Astrocyte of the cerebellum (primary cell): ENCODE data around the gene GAS7.

Experiments used
- DNase-seq: peaks from one replicate; pipeline ENCODE4 v3.0.0-alpha.2; 2011; ENCODE audit warnings: low read depth
- H3K4me3 ChIP-seq: 2 replicates; pipeline ENCODE4 v1.5.1; 2011; ENCODE audit warnings: mild to moderate bottlenecking, low read depth, low read length, moderate library complexity
- in situ Hi-C: cut with HindIII; loops from 2 replicates; pipeline ENCODE4 v1.10.0; 2017; ENCODE audit warnings: low sequenced_read_pairs
- TF ChIP-seq, protein P1 (sequence below): IDR thresholded peaks from 2 replicates; pipeline ENCODE4 v1.5.1; 2012; ENCODE audit warnings: low read length, low read depth, moderate library complexity, mild to moderate bottlenecking; ENCODE audit errors: missing control alignments

The GAS7 gene

DNA sequence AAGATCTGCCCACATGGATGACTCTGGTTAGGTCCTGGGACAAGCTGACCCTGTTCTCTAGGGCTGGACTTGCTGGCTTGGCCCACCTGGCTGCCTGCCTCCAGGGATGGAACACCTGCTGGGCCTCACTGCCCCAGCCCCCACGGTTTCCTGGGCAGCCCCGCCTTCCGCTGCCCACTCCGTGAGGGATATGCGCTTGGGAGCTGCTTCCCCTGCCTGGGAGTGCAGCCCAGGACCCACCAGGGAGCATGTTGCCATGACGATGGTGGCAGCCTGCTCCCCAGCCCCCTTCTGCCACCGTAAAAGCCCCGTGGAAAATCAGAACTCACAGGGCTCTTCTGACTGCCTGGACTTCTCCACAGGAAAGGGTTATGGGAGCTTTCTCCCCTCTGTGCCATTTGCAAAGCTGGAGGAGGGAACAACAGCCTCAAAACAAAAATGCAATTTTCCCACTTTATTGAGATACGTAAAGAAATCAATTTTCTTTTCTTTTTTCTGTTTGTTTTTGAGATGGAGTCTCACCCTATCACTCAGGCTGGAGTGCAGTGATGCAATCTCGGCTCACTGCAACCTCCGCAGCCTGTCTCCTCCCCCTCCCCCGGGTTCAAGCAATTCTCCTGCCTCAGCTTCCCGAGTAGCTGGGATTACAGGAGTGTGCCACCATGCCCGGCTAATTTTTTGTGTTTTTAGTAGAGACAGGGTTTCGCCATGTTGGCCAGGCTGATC is 18.0 kb upstream of the GAS7 start:
- TF ChIP-seq, protein P1, sequence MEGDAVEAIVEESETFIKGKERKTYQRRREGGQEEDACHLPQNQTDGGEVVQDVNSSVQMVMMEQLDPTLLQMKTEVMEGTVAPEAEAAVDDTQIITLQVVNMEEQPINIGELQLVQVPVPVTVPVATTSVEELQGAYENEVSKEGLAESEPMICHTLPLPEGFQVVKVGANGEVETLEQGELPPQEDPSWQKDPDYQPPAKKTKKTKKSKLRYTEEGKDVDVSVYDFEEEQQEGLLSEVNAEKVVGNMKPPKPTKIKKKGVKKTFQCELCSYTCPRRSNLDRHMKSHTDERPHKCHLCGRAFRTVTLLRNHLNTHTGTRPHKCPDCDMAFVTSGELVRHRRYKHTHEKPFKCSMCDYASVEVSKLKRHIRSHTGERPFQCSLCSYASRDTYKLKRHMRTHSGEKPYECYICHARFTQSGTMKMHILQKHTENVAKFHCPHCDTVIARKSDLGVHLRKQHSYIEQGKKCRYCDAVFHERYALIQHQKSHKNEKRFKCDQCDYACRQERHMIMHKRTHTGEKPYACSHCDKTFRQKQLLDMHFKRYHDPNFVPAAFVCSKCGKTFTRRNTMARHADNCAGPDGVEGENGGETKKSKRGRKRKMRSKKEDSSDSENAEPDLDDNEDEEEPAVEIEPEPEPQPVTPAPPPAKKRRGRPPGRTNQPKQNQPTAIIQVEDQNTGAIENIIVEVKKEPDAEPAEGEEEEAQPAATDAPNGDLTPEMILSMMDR, result no peak
- in situ Hi-C loops, result no loop called here
- H3K4me3 ChIP-seq, result no peak overlapping the region
- no peak for DNase-seq

DNA sequence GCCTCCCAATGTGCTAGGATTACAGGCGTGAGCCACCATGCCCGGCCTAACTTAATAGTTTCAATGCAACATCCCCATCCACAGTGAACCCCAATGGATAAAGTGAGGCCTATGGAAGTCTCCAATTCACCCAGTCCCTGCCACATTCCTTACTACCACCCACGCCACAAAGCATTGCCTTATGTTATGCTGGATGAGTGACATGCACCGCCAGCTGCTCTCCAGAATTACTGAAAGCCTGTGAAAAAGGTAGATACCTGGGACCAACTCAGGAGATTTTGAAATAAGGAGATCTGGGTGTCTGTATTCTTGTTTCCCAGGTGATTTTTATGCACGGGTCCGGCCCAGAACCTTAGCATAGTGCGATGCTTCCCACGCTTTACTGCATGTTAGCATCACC is 16.9 kb upstream of the GAS7 start:
- no peak for DNase-seq
- TF ChIP-seq, protein P1, result no peak
- no peak overlapping the region for H3K4me3 ChIP-seq
- in situ Hi-C loops, result no loop called here

DNA sequence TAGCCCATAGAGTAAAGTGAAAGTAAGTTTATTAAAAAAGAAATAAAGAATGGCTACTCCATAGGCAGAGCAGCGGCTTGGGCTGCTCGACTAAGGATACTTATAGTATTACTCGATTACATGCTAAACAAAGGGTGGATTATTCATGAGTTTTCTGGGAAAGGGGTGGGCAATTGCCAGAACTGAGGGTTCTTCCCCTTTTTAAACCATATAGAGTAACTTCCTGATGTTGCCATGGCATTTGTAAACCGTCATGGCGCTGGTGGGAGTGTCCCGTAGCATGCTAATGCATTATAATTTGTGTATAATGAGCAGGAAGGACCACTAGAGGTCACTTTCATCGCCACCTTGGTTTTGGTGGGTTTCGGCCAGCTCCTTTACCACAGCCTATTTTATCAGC is 13.3 kb upstream of the GAS7 start:
- no peak for DNase-seq
- H3K4me3 ChIP-seq, result no peak overlapping the region
- TF ChIP-seq, protein P1, result no peak
- in situ Hi-C loops, result no loop called here

DNA sequence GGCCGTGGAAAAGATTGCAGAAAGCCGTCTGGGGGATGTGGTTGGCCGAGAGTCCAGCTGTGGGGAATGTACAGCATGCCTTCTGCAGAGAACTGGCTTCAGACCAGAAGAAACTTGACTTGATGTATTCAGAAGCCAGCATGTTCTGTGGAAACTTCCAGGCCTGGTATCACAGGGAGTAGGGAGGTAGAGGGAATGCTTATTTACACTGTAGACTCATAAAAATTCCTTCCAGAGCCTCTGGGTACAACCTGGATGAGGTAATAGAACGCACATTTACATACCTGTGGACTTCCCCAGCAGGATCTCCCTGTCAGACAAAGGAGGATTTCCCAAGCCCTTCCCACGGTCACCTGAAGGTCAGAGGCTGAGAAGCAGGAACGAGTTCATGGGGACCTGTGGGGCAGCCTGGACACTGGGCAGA is 11.8 kb upstream of the GAS7 start:
- in situ Hi-C loops, result no loop called here
- TF ChIP-seq, protein P1, result no peak
- peak; percentile 29 for DNase-seq
- no peak overlapping the region for H3K4me3 ChIP-seq

DNA sequence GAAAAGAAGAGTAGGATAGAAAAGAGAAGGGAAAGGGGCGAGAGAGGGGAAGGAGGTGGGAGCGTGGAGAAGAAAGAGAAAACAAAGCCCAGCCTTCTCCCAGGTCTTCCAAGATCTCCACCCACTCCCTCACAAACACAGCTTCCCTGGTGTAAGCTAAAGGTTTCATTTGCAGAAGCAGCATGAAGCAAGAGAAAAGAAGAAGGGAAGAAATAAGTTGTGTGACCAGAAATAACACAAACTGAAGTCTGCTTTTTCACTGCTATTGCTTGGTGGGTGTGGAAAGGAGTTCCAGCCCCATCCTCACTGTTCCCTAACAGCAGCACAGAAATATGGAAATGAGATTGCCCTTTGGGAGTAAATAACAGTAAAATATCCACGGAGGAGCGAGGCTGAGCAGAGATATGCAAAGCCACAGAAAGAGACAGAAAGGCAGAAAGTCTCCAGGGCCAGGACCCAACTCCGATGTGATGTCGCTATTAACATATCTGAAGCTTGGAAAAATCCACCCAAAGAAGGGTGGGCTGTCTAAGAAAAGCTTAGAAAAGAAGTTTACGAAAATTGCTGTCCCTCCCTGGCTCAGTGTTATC is 10.3 kb upstream of the GAS7 start:
- DNase-seq, result no peak
- H3K4me3 ChIP-seq, result no peak overlapping the region
- TF ChIP-seq, protein P1, result no peak
- in situ Hi-C loops, result no loop called here

DNA sequence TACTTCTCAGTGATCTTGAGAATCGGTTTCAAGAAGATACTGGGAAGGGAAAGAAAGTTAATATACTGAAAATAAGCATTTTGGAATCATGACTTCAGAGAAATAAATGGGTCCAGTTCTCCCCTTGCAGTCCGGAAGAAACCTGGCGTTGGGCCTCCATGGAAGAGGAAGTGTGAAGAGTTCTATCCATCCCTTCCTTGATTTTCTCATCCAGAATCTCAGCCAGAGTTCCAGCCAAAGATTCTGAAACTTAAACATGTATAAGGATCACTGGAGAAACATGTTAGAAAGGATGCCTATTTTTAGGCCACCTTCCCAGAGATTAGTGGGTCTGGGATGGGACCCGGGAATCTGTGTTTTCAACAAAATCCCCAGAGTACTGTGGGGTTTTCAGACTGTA is 8.7 kb upstream of the GAS7 start:
- TF ChIP-seq, protein P1, result no peak
- in situ Hi-C loops, result no loop called here
- no peak overlapping the region for H3K4me3 ChIP-seq
- DNase-seq, result no peak
